ENCODE results near the gene VAC14. TPM values are rescaled to one million over a fixed set of nuclear protein-coding genes. Genes with fewer than 3 reads are reported as not detected.

Gene VAC14
- total RNA-seq, 4 donors from 2014 or later: 20.1 to 47.8 (median 39.0) TPM

DNA sequence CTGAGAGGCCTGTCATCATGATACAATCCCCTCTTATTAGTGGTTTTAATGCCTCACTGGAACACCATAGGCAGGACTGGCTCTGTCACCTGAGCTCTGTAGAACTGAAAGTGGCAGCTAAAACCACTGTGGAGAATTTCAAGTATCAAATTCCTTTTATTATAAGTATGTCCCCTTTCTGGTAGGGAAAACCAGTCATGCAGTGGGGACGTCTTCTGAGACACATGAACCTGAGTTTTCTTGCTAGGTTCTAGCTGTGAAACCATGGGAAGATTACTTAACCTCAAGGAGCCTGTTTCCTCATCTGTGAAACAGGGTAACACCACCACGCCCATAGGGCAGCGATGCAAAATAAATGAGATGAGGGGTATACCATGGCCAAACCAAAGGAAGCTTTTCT lies 4.7 kb downstream of the VAC14 start:
- no peak overlapping the region for H3K4me3 ChIP-seq (ENCODE audit: low read depth, poor library complexity, severe bottlenecking)
- DNase-seq (ENCODE audit: low spot score in 2 of 2): no peak
- TF ChIP-seq, protein P1, sequence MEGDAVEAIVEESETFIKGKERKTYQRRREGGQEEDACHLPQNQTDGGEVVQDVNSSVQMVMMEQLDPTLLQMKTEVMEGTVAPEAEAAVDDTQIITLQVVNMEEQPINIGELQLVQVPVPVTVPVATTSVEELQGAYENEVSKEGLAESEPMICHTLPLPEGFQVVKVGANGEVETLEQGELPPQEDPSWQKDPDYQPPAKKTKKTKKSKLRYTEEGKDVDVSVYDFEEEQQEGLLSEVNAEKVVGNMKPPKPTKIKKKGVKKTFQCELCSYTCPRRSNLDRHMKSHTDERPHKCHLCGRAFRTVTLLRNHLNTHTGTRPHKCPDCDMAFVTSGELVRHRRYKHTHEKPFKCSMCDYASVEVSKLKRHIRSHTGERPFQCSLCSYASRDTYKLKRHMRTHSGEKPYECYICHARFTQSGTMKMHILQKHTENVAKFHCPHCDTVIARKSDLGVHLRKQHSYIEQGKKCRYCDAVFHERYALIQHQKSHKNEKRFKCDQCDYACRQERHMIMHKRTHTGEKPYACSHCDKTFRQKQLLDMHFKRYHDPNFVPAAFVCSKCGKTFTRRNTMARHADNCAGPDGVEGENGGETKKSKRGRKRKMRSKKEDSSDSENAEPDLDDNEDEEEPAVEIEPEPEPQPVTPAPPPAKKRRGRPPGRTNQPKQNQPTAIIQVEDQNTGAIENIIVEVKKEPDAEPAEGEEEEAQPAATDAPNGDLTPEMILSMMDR (IDR thresholded peaks at IDR 0.05): no peak
- no peak for TF ChIP-seq POLR2A (IDR thresholded peaks at IDR 0.05)
- WGBS, 2 donors: 87 to 90% methylated on average over 3 of the region's 3 CpGs
- intact Hi-C loops (cut with DNase I; ENCODE audit: low total_unique reads): no loop called here

DNA sequence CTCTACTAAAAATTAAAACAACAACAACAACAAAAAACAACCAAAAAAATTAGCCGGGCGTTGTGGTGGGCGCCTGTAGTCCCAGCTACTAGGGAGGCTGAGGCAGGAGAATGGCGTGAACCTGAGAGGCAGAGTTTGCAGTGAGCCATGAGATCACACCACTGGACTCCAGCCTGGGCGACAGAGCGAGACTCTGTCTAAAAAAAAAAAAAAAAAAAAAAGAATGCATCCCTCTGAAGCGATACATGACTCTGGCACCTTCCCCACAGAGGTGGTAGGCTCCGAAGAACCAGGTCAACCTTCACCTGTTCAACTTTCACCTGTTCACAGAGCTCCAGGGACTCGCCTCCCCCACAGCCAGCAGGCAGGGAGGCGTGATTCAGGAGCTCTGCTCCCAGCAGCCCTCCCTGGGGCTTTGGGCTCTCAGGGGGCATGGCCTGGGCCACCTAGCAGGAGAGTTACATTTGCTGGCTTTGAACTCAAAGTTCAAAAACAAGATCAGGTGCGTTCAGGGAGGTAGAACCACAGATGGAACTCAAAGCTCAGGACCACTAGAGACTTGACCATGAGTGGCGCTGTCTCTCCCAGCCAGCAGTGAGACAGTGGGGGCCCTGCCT lies 5.6 kb downstream of the VAC14 start:
- TF ChIP-seq, protein P1 (IDR thresholded peaks at IDR 0.05): no peak
- no peak for TF ChIP-seq POLR2A (IDR thresholded peaks at IDR 0.05)
- intact Hi-C loops (cut with DNase I; ENCODE audit: low total_unique reads): no loop called here
- DNase-seq (ENCODE audit: low spot score in 2 of 2): no peak
- no peak overlapping the region for H3K4me3 ChIP-seq (ENCODE audit: low read depth, poor library complexity, severe bottlenecking)
- 87 to 95% methylated on average over 12 of the region's 12 CpGs for WGBS, 2 donors

DNA sequence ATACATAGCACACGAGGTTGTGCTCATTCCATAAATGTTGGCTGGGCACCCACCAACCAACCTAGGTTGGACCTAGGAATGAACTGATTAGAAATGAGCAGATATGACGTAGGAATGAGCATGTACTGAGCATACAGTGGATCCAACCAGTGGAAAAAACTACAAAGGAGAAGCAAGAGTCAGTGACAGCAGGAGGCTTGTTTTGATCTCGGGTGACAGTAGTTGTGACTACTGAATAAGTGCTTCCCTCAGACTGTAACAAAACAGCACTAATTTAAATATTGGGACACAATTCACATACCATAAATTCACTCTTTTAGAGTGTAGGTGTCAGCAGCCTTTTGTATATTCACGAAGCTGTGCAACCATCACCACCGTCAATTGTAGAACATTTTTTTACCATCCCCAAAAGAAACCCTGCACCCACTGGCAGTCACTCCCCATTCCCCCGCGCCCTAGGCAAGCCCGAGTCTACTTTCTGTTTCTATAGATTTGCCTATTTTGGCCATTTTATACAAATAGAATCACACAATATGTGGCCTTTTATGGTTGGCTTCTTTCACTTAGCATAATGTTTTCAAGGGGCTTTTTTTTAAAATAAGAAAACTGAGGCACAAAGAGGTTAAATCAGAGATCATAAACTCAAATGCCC lies 7.0 kb downstream of the VAC14 start:
- no peak for DNase-seq (ENCODE audit: low spot score in 2 of 2)
- TF ChIP-seq, protein P1 (IDR thresholded peaks at IDR 0.05): no peak
- no peak for TF ChIP-seq POLR2A (IDR thresholded peaks at IDR 0.05)
- WGBS, 2 donors: 84 to 88% methylated on average over 8 of the region's 8 CpGs
- intact Hi-C loops (cut with DNase I; ENCODE audit: low total_unique reads): no loop called here
- H3K4me3 ChIP-seq (ENCODE audit: low read depth, poor library complexity, severe bottlenecking): no peak overlapping the region

DNA sequence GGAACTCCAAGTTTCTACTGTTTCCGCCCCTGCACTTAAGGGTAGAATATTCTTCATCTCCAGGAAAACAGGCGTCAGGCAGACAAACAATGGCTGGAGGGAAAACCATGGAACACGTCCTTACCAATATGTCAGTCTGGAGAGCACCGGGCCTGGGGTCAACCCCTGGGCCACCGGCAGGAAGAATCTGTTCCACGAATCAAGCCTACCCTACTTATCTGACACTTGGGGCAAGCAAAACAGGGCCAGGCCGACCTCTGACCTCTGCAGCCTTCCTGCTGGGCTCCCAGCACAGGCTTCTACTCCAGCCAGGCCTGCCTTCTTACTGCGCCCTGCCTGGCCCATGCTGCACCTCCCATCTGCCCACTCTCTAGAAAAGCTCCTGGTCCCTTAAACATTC lies 10.1 kb downstream of the VAC14 start:
- TF ChIP-seq, protein P1 (IDR thresholded peaks at IDR 0.05): no peak
- TF ChIP-seq POLR2A (IDR thresholded peaks at IDR 0.05): no peak
- WGBS, 2 donors: 80 to 83% methylated on average over 8 of the region's 8 CpGs
- H3K4me3 ChIP-seq (ENCODE audit: low read depth, poor library complexity, severe bottlenecking): no peak overlapping the region
- DNase-seq (ENCODE audit: low spot score in 2 of 2): no peak
- intact Hi-C loops (cut with DNase I; ENCODE audit: low total_unique reads): no loop called here

DNA sequence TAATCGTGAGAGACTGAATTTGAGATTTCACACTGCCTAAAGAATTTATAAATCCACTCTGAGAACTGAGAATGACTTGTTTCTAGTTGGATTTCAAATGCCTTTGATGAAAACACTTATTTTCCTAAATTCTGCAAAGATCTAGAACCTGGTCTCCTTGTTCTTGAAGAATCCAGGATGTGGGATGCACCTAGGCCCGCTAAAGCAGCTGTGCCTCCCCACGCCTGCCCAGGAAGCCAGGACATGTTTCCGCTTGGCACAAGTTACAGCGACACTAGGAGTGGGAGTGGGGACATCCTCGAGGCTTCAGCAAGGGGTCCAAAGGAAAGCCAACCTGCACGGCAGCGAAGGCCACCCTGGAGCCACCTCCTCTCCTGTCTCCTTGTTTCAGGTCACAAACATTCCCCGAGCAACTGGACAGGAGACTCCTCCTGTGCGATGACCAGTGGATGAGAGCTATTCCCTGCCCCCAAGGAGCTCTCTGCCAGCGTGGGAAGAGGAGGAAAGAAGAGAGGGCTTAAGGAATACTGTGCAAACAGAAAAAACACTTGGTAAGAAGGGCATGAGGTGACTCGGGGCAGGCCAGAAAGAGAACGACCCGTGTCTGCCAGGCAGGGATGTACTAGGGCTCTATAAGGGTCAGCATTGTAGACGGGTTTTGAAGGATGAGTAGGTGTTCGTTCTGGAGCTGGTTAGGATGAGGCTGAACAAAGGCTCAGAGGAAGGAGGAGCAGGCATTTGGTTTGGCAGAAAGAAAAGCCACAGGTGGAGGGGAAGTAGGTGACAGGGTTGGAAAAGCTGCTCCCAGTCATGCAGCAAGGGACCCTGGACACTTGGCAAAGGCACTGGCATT lies 11.1 kb downstream of the VAC14 start:
- 73 to 79% methylated on average over 16 of the region's 16 CpGs for WGBS, 2 donors
- no peak overlapping the region for H3K4me3 ChIP-seq (ENCODE audit: low read depth, poor library complexity, severe bottlenecking)
- intact Hi-C loops (cut with DNase I; ENCODE audit: low total_unique reads): no loop called here
- TF ChIP-seq POLR2A (IDR thresholded peaks at IDR 0.05): no peak
- TF ChIP-seq, protein P1 (IDR thresholded peaks at IDR 0.05): no peak
- no peak for DNase-seq (ENCODE audit: low spot score in 2 of 2)

Measured in lower leg skin (tissue), 4 donors.